NCI-H2107 treated with DMSO at 0.1 percent for 48 hours (cell line): ENCODE results near the gene PITPNB.

Source experiments
- DNase-seq: peaks from one replicate; lab custom pipeline; 2025; ENCODE audit not compliant: unreplicated experiment; lab: John Stamatoyannopoulos, UW

PITPNB gene

DNA sequence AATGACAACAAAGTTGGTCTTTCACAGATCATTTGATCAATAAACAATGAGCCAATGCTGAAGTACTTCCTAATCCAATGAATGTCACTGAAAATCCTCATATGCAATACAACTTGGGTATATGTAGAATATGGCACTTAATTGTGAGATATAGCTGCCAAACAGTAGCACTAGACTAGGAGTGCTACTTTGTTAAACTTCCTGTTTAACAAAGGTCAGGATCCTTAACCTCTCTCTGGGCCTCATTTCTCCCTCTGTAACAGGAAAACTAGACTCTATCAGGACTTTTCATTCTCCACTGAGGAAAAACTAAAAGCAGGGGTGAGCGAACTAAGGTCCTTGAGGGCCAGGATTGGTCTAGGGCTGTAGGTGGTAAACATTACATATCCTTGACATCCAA is 56.1 kb downstream of the PITPNB start:
- no peak for DNase-seq

DNA sequence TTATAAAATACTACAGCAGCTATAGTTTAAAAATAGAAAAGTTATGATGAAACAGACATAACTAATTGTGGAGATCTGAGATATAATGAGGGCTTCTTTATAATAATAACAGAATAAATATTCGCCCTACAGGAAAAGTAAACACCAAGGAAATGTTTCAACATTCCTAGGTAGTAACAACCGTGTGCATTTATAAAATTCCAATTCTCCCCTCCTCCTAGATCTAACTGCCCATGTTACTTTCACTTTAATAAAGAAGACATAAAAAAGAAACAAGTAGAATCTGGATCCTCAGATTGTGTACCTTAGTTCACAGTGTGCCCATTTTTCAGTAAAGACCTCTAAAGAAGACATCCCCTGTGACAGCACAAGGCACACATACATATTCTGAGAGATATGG is 59.7 kb downstream of the PITPNB start:
- DNase-seq: no peak

DNA sequence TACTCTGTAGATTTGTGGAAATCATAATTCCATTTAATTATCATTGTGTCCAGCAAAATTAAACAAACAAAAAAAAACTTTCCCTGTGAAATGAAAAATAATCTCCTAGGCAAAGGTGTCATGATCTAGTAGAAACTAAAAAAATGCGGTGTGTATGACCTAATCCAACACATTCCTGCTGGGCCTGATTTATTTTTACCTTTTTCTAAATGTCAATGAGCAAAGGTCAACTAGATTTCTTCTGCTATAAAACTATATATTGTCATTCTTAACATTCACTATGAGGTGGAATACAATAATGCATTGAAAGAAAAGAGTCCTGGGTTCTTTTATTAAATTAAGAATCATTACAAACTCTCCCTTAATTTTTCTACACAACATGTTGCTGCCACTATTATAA is 60.4 kb downstream of the PITPNB start:
- DNase-seq: no peak

DNA sequence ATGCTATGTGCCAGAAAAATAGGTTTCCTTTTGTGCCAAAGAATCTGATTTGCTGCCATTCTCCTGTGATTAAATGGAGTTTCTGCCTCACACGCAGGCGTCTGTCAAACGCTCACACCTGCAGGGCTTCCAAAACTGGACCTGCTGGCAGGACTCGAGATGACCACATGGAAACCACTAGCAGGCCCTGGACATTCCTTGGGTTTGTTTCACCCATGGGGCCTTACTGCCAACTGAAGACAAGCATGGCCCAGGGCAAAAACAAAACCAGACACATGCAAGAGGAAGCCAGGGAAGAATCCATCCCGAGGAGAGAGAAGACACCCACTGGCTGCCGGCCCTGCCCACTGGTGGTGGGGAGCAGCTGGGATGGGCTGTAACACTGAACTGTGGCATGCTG is 61.6 kb downstream of the PITPNB start:
- DNase-seq: no peak

DNA sequence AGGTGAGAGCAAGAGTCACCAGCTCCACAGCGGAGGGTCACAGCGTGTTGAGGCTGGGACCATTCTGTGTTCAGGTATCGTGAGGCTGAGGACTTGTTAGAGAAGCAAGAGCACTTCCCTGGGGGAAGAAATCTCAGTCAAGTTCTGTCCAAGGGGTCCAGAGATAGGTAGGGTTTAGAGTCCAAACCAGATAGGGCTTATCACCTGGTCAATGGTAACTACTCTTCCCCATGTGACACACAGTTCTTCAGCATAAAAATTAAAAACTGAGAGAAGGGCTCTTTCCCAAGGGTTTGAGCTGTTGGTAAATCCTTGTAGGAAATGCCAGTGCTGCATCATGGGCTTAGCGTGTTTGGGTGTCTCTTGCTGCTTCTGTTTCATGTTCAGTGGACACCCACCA is 62.7 kb downstream of the PITPNB start:
- DNase-seq: no peak

DNA sequence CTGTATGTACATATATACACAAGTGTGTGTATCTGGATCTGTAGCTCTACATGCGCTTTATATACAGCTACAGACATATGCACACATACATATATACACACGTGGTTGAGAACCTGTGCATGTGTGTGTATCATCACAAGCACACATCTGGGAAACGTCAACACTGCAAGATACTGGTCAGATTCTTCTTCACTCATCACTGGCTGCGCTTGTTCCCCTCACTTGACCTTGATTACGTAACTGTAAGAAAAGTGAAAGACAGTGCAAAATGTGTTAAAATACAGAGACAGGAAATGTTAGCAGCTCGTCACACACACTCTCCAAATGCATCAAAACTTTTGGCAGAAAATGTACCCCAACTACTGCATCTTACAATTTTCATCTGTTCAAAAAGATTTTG is 65.6 kb downstream of the PITPNB start:
- DNase-seq: no peak

DNA sequence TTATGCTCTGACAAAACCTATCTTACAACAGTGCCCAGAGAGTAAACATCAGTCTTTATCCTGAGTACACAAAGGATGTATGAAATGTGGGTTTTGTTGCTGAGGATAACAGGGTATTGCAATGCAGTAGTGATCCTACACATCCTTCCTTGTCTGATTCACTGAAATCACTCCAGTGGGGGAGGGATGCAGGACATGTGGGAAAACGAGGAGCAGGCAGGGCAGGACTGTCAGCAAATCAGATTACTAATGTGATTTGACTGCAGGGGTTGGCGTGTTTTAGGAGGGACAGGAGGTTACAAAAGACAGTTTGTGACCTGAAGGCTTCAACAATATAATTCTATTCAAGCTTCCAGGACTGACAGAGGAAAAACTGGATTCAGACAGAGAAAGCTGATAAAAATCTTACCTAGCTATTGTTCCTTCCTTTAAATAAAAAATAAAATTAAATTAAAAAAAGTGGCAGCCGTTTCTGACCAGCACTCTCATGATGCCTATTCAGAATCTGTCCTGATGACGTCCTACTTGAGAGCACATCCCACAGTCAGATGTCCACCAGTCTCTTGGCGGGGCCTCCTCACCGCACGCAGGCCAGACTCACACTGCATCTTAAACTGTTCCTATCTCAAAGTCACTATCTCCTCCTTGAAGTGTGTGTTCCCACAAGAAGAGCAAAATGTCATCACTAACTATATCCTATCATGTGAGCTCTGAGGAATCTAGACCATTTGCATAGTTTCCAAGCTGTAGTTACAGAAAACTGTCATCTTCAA is 66.9 kb downstream of the PITPNB start:
- no peak for DNase-seq

DNA sequence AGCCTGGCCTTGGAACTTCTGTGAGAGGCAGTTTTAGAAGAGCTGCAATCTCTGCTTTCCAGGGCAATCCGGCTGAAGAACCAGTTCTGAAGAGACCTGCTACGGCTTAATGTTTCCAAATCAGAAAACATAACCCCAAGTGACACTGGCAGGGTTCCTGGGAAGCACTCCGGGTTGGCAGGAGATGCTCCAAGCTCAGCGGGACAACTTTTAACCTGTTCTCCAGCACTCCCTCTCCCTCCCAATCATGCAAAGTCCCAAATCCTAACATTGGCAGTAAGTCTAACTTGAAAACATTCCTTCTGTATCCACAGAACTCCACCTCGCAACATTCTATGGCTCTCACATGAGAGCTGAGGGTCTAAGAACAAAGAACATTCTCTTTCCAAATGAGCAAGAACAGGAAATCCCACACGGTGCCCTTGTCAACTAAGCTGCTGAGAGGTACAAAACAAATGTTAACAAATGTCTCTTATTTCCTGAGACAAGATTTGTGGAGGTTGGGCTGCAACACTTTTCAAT is 69.0 kb downstream of the PITPNB start:
- no peak for DNase-seq

DNA sequence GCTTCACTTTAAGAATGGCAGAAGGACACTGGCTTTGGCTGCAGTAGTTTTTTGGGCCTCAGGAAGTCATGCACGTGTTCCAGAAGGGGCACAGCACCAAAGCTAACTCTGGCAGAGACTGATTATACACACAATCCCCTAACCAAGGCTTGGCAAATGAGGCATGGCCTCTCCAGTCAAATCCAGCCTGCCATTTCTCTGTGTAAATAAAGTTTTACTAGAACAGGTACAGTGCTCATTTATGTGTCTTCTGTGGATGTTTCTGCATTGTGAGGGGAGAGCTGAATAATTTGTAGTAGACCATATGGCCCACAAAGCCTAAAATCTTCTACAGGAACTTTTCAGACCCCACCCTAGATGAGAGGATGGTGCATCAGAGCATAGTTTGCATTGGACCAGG is 71.1 kb downstream of the PITPNB start:
- DNase-seq: no peak

DNA sequence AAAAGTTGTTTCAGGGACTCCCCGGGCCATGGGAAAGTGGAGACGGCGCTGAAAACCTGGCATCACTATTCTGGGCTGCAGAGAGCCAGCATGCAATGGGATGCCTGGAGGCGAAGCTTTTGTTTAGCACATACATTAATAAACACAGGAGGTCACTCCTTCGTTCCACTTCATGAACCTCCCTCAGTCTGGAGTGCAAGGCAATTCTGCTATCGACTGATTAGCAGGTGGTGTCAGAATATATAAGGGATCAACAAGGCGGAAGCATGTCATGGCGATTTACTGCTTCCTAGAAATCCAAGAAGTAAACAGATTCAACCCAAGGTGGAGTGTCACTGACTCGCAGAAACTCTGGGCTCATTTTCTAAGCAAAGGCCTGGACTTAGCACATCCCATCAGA is 72.1 kb downstream of the PITPNB start:
- no peak for DNase-seq

DNA sequence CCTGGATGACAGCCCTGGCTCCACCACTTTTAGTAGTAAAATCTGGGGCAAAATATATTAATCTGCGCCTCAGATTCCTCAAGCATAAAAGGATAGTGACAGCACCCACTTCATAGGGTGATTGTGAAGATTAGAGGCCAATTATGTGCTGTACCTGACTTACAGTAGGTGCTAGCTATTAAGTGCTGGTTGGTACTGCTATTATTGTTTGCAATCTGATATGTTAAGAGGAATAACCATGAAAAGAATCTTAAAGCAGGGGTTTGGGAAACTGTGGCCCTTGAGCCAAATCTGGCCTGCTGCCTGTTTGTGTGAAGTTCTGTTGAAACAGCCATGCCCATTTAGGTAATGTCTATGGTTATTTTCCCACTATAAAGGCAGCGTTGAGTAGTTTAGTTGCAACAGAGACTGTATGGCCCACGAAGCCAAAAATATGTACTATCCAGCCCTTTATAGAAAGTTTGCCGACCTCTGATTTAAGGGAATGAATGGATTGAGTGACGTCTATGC is 72.8 kb downstream of the PITPNB start:
- DNase-seq: no peak

DNA sequence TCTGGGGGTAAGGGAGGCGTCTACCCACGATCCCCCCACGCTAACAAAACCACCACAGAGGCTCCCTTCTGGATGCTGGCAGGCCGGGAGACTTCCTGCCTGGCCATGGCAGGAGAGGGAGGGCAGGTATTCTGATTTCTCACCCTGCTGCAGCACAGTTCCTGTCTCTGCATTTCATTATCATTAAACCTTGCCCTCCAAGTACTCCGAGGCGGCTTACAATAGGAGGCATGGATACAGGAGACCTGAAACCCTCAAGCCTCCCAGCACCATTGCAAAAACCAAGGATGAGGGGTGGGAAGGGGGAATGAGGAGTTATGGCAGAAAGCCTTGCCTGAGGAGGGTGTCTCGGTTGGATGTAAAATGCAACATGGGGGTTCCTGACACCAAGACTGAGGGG is 73.4 kb downstream of the PITPNB start:
- no peak for DNase-seq

DNA sequence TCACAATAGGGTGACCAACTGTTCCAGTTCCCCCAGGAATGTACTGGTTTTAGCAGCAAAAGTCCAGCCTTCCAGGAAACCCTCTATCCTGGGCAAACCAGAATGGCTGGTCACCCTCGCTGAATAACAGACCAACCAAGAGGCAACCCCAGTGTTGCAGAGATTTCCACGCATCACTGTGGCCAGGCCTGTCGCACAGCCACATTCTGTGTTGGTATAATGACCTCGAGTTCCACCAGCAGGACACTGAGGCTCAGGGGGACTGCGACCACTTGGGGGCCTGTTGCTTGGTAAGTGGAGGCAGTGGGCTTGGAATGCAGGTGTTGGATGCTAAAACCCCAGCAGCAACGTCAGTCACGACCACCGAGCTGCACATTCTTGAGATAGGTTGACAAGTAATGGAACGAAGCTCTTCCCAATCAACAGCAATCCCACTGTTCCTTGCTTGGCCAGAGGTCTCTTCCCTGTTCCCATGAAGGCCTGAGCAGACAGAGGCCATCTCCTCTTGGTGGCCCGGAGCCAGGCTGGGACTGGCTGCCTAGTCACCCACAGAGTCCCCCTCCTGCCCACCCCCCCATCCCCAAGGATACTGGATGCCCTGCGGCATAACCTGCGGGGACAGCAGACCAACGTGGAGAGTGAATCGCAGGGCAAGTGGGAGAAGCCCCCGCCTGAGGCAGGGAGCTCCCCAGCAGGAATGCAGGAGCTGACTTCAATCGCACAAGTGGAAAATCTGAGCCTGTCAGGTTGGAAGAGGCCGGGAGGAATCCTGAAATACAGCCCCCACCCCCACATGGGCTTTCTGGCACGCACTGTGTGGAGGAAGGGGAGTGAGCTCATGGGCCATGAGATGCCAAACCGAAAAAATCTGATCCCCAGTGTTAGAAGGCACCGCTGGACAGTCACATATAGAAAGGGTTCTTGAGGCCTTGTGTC is 74.1 kb downstream of the PITPNB start:
- DNase-seq: no peak

DNA sequence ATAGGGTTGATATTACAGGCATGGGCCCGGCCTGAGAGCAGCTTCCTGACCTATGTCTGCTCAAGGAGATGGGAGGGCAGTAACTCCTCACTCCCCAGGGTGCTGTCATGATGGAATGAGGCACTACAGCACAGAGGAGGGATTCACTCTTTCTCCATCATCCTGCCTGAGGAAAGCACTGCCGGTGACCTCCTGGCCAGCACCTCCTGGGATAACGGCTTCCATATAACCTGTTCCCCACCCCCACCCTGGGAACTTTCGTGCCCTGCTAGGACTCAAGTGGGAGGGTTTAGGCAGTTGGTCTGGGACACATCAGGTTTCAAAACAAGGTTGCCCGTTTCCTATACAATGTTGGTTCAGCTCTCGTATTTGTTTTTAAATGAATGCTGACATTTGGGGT is 74.8 kb downstream of the PITPNB start:
- no peak for DNase-seq

DNA sequence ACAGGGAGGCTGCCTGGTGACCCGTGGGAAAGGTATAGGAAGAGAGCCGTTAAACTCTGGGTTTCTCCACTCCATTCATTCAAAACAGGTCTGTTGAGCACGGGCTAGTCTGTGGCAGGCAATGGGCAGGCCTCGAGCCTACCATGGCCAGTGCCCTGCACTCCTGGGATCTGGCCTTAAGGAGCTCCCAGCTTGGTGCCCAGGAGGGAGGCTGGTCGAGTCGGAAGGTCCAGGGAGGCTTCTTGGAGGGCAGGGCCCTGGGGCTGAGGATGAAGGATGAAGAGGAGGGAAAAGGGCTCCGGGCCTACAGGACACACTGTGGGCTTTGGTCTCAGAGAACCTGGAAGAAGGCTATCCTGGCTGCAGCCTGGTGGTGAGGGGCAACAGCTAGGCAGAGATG is 75.6 kb downstream of the PITPNB start:
- DNase-seq: no peak

DNA sequence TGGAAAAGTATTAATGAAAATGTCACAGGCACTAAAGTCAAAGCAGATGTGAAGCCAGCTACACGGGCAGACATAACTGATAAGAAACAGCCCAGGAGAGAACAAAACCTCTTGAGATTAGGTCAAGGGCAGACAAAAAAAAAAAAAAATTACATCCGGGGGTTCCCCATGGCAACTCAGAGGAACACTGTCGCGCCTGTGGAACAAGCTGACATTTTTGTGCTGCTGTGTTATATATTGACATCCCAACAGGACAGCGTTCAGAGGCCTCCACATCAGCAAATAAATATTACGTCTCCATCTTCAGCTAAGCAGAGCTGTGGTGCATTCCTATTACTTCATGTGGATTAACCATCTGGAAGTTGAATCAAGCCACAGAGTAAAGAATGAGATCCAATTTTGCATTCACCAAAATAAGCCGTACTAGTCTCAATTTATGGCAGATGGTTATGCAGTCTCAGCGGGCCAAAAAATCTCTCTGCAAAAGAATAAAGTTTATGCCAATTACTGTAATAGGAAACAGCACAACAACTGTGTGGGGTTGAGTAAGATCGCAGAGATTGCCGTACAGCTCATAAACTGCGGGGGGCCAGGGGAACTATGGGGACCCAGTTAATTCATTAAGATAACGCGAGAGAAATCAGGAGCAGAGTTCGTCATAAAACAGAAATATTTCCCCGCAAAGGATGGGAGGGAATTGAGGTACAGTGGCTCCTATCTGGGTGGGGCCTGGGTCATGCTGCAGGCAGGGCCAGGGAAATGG is 76.2 kb downstream of the PITPNB start:
- no peak for DNase-seq

DNA sequence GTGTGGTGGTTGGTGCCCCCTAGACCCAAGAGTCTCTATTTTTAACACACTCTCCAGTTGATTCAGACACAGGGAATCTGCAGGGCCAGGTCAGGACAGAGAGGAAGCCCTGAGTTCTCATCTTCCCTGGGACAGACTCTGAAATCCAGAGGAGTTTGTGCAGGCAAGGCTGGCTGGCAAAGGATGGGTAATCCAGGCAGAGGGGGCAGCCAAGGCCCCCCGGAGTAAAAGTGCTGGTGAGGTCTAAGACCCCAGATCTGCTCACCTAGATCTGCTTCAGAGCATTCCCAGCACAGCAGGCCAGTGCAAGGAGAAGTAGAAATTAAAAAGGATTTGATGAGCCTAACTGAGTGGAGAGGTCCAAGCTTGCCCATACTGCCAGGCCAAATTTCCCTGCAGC is 76.9 kb downstream of the PITPNB start:
- DNase-seq: no peak

DNA sequence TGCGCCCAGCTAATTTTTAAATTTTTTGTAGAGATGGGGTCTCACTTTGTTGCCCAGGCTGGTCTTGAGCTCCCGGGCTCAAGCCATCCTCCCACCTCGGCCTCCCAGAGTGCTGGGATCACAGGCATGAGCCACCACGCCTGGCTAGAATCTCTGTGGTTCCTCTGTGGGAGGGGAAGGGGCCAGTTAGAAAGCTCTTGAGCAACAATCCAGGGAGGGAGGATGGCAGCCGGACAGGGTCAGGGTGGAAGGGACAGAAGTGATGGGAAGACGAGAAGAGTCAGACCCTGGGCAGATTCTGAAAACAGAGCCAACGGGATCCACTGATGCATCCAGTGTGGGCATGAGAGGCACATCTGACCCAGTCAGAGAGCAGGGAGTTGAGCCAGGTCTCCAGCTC is 78.6 kb downstream of the PITPNB start:
- DNase-seq: no peak

DNA sequence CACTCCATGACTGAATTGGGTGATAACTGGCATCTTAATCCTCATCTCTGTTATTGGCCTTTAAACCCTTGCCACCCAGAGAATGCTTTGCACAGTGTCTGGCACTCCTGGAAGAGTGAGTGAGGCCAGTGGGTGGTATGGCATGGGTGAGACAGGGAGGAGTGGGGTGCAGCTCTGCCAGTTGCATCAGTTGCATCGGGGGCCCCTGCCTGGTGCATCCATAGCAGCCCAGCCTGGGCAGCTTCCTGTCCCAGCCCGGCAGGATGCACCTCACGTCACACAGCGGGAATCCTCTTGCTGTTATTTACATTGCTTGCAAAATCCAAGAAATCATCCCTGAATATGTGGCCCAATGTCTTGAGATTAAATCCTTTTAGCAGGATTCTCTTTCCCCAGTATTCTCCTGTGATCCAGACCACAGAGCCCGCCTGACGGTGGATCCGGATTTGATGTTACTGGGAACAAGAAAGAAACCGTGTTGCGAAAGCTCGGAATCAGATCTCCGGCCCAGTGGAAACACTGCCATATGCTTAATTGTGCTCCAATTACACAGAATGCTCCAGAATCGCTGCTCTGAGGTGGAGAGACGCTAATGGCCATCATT is 79.9 kb downstream of the PITPNB start:
- no peak for DNase-seq

DNA sequence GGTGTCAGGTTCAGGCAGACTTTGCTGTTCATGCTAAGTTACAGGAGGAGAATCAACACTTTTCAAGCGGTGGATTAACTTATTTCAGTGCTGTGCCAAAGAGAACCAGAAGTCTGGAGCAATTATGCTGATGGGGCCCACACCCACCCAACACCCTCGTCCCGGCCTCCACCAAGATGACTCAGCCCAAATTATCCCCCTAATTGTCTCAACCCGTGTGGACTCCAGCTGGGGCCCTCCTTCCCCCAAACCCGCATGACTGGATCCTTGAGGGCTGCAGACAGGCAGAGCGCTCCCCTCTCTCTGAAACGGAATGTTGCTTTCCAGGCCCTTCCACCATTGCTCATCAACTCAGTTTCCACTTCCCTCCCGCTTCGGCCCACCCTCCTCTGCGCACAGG is 82.9 kb downstream of the PITPNB start:
- DNase-seq: no peak

DNA sequence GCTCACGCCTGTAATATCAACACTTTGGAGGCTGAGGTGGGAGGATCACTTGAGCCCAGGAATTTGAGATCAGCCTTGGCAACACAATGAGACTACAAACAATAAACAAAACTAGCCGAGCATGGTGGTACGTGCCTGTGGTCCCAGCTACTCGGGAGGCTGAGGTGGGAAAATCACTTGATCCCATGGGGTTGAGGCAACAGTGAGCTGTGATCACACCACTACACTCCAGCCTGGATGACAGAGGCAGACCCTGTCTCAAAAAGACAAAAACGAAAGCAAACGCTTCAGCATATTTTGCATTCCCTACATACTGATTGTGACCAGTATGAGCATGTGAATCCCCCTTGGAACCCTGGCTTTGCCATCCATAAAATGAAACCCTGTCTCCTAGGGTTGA is 83.6 kb downstream of the PITPNB start:
- no peak for DNase-seq
